Sigmoid colon (tissue), 4 donors: Measurements from ENCODE around the gene STX18.

Source experiments
- CTCF ChIP-seq, 4 experiments: fragments of 450-650 bp in 3 of 4; fragments of 200-600 bp in 1 of 4; IDR thresholded peaks; one replicate each; pipeline ENCODE4 v1.5.1; 2016 to 2019; ENCODE audit warnings: antibody characterized with exemption in 4 of 4, mild to moderate bottlenecking in 3 of 4, moderate library complexity in 2 of 4
- EP300 ChIP-seq, 4 donors: sonication (generic); formaldehyde crosslinking; IDR thresholded peaks; one replicate each; pipeline ENCODE4 v1.6.1; 2017; ENCODE audit warnings: antibody characterized with exemption in 4 of 4
- POLR2A ChIP-seq, 2 donors: fragments of 450-650 bp; IDR thresholded peaks; one replicate each; pipeline ENCODE4 v1.6.1; 2016; ENCODE audit warnings: antibody characterized with exemption in 2 of 2, mild to moderate bottlenecking in 2 of 2, moderate library complexity in 2 of 2
- POLR2AphosphoS5 ChIP-seq, 4 donors: sonication (generic); formaldehyde crosslinking; IDR thresholded peaks; one replicate each; pipeline ENCODE4 v1.6.1; 2017; ENCODE audit warnings: antibody characterized with exemption in 4 of 4

DNA sequence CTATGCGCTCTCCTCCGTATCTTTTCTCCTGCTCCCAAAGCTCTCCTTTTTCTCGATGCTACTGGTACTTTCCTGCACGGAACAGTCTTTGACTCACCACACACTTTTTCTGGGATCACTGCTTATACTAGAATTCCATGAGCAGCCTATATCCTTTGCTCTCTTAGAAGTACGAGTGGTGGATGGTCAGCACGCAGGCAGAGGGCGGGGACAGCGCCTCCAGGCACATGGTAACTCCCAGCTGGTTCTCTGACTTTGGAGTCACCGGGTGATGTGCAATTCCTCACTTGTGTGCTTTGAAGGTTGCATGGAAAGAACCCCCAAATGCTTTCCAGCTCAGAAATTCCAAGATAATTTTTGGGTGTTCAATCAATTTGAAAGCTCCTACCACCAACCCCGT, 56.0 kb downstream of the STX18 start:
- TF ChIP-seq EP300 (IDR thresholded peaks at IDR 0.05) (no peak), CTCF (IDR thresholded peaks at IDR 0.05) (no peak), POLR2A (IDR thresholded peaks at IDR 0.05) (no peak), POLR2AphosphoS5 (IDR thresholded peaks at IDR 0.05) (no peak)
